GM23338 (cell line): ENCODE data around the gene KIF5A.

ENCODE experiments used
- CREB1 ChIP-seq: fragments of 250-450 bp; sonication (Bioruptor Pico); IDR thresholded peaks from 2 replicates; pipeline ENCODE4 v1.5.0; 2020; ENCODE audit warnings: low read depth, mild to moderate bottlenecking, moderate library complexity
- EZH2 ChIP-seq: fragments of 200-600 bp; sonication (generic); IDR thresholded peaks from one replicate; pipeline ENCODE4 v1.8.0; 2017; ENCODE audit warnings: antibody characterized with exemption, mild to moderate bottlenecking, low read depth; ENCODE audit not compliant: unreplicated experiment
- EZH2phosphoT487 ChIP-seq: fragments of 200-600 bp; sonication (generic); IDR thresholded peaks from one replicate; pipeline ENCODE4 v1.8.1; 2018; ENCODE audit warnings: antibody characterized with exemption; ENCODE audit not compliant: unreplicated experiment
- JUNB ChIP-seq: IDR thresholded peaks from one replicate; pipeline ENCODE4 v1.6.1; 2016; ENCODE audit warnings: antibody characterized with exemption; ENCODE audit not compliant: unreplicated experiment
- POLR2AphosphoS5 ChIP-seq: IDR thresholded peaks from 2 replicates; pipeline ENCODE4 v1.6.1; 2016; ENCODE audit warnings: antibody characterized with exemption, low read depth
- STAT1 ChIP-seq: IDR thresholded peaks from one replicate; pipeline ENCODE4 v1.6.1; 2016; ENCODE audit warnings: antibody characterized with exemption; ENCODE audit not compliant: unreplicated experiment
- TF ChIP-seq, protein P1 (sequence below), 2 experiments: fragments of 200-600 bp in 1 of 2; sonication (generic) in 1 of 2; conservative IDR thresholded peaks; 2 replicates each; pipeline versions ENCODE4 v1.5.1 to v1.6.1; 2016 to 2017; ENCODE audit warnings: antibody characterized with exemption in 2 of 2, low read depth in 2 of 2, mild to moderate bottlenecking in 2 of 2, moderate library complexity in 1 of 2
- TF ChIP-seq, protein P2 (sequence below): IDR thresholded peaks from one replicate; pipeline ENCODE4 v1.6.1; 2018; ENCODE audit warnings: antibody characterized with exemption; ENCODE audit not compliant: unreplicated experiment

DNA sequence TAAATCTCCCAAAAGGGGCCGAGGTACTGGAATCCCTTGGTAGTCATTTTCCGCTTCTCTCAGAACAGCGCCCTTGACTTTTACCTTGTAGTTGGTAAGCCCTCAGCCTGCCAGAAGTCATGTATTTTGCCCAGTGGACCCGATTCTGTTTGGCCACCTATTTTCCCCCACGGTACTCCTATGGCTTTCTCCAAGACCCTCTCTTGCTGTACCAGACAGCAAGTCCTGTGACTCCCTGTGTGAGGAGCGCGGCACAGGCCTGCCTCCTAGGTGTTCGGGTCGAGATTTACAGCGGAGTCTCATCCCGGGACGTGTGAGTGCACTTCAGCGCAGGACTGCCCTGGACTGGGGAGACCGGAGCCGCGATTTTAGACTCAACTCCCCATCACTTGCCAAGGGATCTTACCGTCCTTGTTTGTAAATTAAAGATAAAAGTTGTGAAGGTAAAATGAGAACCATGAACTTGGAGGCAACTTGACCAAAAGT lies 28.3 kb upstream of the KIF5A start:
- TF ChIP-seq, protein P1, sequence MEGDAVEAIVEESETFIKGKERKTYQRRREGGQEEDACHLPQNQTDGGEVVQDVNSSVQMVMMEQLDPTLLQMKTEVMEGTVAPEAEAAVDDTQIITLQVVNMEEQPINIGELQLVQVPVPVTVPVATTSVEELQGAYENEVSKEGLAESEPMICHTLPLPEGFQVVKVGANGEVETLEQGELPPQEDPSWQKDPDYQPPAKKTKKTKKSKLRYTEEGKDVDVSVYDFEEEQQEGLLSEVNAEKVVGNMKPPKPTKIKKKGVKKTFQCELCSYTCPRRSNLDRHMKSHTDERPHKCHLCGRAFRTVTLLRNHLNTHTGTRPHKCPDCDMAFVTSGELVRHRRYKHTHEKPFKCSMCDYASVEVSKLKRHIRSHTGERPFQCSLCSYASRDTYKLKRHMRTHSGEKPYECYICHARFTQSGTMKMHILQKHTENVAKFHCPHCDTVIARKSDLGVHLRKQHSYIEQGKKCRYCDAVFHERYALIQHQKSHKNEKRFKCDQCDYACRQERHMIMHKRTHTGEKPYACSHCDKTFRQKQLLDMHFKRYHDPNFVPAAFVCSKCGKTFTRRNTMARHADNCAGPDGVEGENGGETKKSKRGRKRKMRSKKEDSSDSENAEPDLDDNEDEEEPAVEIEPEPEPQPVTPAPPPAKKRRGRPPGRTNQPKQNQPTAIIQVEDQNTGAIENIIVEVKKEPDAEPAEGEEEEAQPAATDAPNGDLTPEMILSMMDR (conservative IDR thresholded peaks at IDR 0.05; ENCODE audit: low read depth in 2 of 2), result peak; percentile 19 to 41; a peak in 2 of 4 replicates
- TF ChIP-seq EZH2, result no peak
- no peak for TF ChIP-seq JUNB
- no peak for TF ChIP-seq POLR2AphosphoS5
- TF ChIP-seq, protein P2, sequence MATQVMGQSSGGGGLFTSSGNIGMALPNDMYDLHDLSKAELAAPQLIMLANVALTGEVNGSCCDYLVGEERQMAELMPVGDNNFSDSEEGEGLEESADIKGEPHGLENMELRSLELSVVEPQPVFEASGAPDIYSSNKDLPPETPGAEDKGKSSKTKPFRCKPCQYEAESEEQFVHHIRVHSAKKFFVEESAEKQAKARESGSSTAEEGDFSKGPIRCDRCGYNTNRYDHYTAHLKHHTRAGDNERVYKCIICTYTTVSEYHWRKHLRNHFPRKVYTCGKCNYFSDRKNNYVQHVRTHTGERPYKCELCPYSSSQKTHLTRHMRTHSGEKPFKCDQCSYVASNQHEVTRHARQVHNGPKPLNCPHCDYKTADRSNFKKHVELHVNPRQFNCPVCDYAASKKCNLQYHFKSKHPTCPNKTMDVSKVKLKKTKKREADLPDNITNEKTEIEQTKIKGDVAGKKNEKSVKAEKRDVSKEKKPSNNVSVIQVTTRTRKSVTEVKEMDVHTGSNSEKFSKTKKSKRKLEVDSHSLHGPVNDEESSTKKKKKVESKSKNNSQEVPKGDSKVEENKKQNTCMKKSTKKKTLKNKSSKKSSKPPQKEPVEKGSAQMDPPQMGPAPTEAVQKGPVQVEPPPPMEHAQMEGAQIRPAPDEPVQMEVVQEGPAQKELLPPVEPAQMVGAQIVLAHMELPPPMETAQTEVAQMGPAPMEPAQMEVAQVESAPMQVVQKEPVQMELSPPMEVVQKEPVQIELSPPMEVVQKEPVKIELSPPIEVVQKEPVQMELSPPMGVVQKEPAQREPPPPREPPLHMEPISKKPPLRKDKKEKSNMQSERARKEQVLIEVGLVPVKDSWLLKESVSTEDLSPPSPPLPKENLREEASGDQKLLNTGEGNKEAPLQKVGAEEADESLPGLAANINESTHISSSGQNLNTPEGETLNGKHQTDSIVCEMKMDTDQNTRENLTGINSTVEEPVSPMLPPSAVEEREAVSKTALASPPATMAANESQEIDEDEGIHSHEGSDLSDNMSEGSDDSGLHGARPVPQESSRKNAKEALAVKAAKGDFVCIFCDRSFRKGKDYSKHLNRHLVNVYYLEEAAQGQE, result no peak
- TF ChIP-seq STAT1, result no peak
- TF ChIP-seq EZH2phosphoT487, result no peak
- TF ChIP-seq CREB1 (CRISPR knock-in tag), result no peak
